Right lobe of liver (tissue), 6 donors: ENCODE measurements around the gene HTR7. TPM values are rescaled to one million over a fixed set of nuclear protein-coding genes. Genes with fewer than 3 reads are reported as not detected.

Experiments
- ATAC-seq, 4 donors: fragments of 200-7000 bp; cut with Tn5 transposase; one replicate each; pipeline ENCODE4 v1.9.1; 2020; ENCODE audit warnings: mild to moderate bottlenecking in 4 of 4, moderate library complexity in 4 of 4
- DNase-seq, 3 donors: peaks; one replicate each; pipeline ENCODE4 v3.0.0-alpha.2; 2020
- H3K27ac ChIP-seq, 3 donors: fragments of 200-600 bp; one replicate each; pipeline ENCODE4 v1.8.0; 2022
- H3K27me3 ChIP-seq, 2 donors: fragments of 200-600 bp; one replicate each; pipeline ENCODE4 v1.8.0; 2022
- H3K36me3 ChIP-seq, 4 donors: fragments of 200-600 bp; sonication (generic) in 1 of 4; one replicate each; pipeline versions ENCODE4 v1.5.1 to v1.8.0; 2017 to 2022; ENCODE audit warnings: control low read depth in 1 of 4
- H3K4me1 ChIP-seq, 4 donors: fragments of 200-600 bp; sonication (generic) in 1 of 4; one replicate each; pipeline versions ENCODE4 v1.5.1 to v1.8.0; 2017 to 2022; ENCODE audit warnings: control low read depth in 1 of 4
- H3K4me3 ChIP-seq, 3 donors: fragments of 200-600 bp; one replicate each; pipeline ENCODE4 v1.8.0; 2022
- H3K9me3 ChIP-seq, 4 donors: fragments of 200-600 bp; sonication (generic) in 1 of 4; one replicate each; pipeline versions ENCODE4 v1.5.1 to v1.8.0; 2017 to 2022; ENCODE audit warnings: control low read depth in 1 of 4
- POLR2A ChIP-seq: fragments of 450-650 bp; IDR thresholded peaks from one replicate; pipeline ENCODE4 v1.6.1; 2017; ENCODE audit warnings: antibody characterized with exemption, mild to moderate bottlenecking
- WGBS: methylation state at CpG from one replicate; pipeline ENCODE4 v1.1.6; 2018; ENCODE audit warnings: low coverage, low lambda C conversion rate; ENCODE audit not compliant: insufficient coverage; ENCODE audit errors: missing lambda C conversion rate; 5-methylcytosine and 5-hydroxymethylcytosine counted together
- intact Hi-C, 2 donors: fragments of 100-400 bp; cut with DNase I; formaldehyde crosslinking; loops; one replicate each; pipeline versions ENCODE4 v1.11.2 to v1.14.1; 2022
- total RNA-seq, 6 experiments: library from RNA; depleted of rRNA in 2 of 6; stranded (reverse); fragments of >200 nt in 2 of 6; fragmentation: NEBNext Ultra II Directional in 3 of 6; extraction: Animal tissue kit (Norgen Biotek cat#: 25700) in 3 of 6; gene quantifications; one replicate each; pipeline versions ENCODE4 v1.1.0 to v1.2.4, GENCODE V29; 2016 to 2023
- TF ChIP-seq, protein P1 (sequence below), 4 donors: fragments of 200-600 bp in 3 of 4; fragments of 450-650 bp in 1 of 4; IDR thresholded peaks; one replicate each; pipeline versions ENCODE4 v1.5.1 to v1.8.0; 2016 to 2022; ENCODE audit warnings: antibody characterized with exemption in 4 of 4, mild to moderate bottlenecking in 2 of 4
- donor health status: DM: no; HTN: yes; CAD: no.
- donor health status: DM: no; HTN: no; CAD: no.
- donor health status: DM: no; HTN: no; CAD: no.
- donor health status: DM: no; HTN: yes; CAD: no.
- donor health status: DM: no; HTN: yes; CAD: no.

Gene HTR7
- total RNA-seq, 6 experiments from 2014 or later = 0.07 to 0.43 (median 0.19) TPM; not detected in 1

DNA sequence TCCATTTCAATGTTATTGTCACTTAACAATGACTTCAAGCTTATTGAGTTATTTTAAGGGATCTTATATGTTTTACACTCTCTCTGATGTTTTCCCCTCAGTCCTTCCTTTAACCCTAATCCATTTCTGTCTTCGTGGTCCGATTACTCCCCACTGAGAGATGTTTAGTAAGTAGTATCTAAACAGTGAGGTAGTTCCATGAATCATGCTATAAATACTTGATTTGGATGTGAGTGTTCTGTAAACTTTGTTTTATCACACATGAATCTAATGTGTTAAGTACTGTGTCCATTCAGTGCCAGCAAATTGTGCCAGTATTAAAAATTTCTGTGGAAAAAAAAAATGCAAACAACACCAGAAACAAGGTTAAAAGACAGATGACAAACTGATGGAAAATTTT, 32.5 kb upstream of the HTR7 start:
- Histone ChIP-seq H3K27ac (no peak overlapping the region), H3K9me3 (no peaks in the 10 kb centered on the region), H3K27me3 (no peaks in the 10 kb centered on the region), H3K4me1 (peaks cover 0 to 15% (median 3%) of the 10 kb centered on the region in 4 donors), H3K4me3 (no peak overlapping the region), H3K36me3 (peaks cover 0 to 17% (median 1%) of the 10 kb centered on the region in 4 donors)
- no peak for DNase-seq
- no peak for ATAC-seq
- intact Hi-C loops = no loop called here
- TF ChIP-seq, protein P1, sequence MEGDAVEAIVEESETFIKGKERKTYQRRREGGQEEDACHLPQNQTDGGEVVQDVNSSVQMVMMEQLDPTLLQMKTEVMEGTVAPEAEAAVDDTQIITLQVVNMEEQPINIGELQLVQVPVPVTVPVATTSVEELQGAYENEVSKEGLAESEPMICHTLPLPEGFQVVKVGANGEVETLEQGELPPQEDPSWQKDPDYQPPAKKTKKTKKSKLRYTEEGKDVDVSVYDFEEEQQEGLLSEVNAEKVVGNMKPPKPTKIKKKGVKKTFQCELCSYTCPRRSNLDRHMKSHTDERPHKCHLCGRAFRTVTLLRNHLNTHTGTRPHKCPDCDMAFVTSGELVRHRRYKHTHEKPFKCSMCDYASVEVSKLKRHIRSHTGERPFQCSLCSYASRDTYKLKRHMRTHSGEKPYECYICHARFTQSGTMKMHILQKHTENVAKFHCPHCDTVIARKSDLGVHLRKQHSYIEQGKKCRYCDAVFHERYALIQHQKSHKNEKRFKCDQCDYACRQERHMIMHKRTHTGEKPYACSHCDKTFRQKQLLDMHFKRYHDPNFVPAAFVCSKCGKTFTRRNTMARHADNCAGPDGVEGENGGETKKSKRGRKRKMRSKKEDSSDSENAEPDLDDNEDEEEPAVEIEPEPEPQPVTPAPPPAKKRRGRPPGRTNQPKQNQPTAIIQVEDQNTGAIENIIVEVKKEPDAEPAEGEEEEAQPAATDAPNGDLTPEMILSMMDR (IDR thresholded peaks at IDR 0.05) = no peak
- no peak for TF ChIP-seq POLR2A
- WGBS = 88% methylated on average over 2 of the region's 2 CpGs

DNA sequence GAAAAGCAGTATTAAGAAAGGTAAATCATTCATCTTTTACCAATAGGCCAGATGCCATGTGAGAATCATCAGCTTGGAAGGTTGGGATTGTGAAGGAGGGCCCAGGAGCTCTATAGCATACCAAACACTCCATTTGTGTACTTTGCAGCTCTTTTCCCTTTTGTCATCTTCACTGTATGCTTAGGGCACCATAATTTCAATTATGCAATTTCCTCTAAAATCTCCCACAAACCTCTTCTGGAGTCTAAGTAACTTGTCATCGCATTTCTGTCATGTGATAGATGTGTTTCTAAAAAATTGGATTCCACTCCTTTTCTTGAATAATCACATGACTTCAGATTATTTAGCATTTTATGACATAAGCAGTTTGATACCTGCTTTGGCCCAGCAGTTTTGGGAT, 31.8 kb upstream of the HTR7 start:
- WGBS = 82% methylated on average over 1 of the region's 1 CpG
- H3K4me1 ChIP-seq = peaks cover 0 to 15% (median 7%) of the 10 kb centered on the region in 4 donors
- H3K27ac ChIP-seq = no peak overlapping the region
- ATAC-seq (no peak), DNase-seq (no peak)
- H3K4me3 ChIP-seq = no peak overlapping the region
- H3K36me3 ChIP-seq = peaks cover 0 to 17% (median 1%) of the 10 kb centered on the region in 4 donors
- no peaks in the 10 kb centered on the region for H3K9me3 ChIP-seq
- no peak for TF ChIP-seq POLR2A
- TF ChIP-seq, protein P1 (IDR thresholded peaks at IDR 0.05) = no peak
- no peaks in the 10 kb centered on the region for H3K27me3 ChIP-seq
- intact Hi-C loops = no loop called here

DNA sequence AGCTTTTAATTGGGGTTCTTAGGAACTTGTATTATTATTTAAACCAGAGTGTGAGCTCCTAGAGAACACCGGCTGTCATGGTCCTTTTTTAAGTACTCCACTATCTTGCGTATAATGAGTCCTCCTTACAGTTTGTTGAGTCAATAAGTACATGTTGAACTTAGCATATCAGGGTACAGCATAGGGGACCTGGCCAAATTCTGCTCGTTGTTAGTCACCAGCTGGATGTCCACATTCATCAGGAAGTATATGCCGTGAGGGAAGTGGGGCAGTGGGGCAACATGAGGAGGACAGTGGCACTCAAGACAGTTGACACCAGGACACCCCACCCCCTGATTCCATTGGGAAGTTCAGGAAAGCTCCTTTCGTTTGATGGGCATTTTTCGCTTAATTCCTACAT, 30.5 kb upstream of the HTR7 start:
- intact Hi-C loops = no loop called here
- DNase-seq (peak in 1 of 3 donors; percentile 25), ATAC-seq (peak in 2 of 4 donors; percentile 18 to 67)
- H3K27me3 ChIP-seq = no peaks in the 10 kb centered on the region
- H3K27ac ChIP-seq = peak overlapping the region in 1 of 3 donors; percentile 35
- H3K4me1 ChIP-seq = peaks cover 0 to 24% (median 10%) of the 10 kb centered on the region in 4 donors
- H3K36me3 ChIP-seq = peaks cover 0 to 17% (median 1%) of the 10 kb centered on the region in 4 donors
- H3K9me3 ChIP-seq = no peaks in the 10 kb centered on the region
- no peak for TF ChIP-seq POLR2A
- TF ChIP-seq, protein P1 (IDR thresholded peaks at IDR 0.05) = no peak
- no peak overlapping the region for H3K4me3 ChIP-seq
- WGBS = 70% methylated on average over 6 of the region's 6 CpGs

DNA sequence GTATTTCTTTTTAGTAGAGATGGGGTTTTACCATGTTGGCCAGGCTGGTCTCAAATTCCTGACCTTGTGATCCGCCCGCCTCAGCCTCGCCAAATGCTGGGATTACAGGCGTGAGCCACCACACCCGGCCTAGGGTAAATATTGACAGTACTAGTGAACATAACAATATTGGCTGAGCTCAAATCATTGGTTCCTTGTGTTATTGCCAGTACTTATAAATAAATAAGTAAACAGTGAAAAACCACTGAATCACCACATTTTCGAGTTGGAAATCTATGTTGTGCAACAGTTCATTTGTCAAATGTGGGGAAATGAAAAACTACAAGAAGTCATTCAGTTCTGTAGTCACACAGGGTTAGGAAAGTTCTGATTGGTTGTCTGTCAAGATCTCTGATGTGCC, 29.7 kb upstream of the HTR7 start:
- Histone ChIP-seq H3K4me1 (peaks cover 0 to 28% (median 11%) of the 10 kb centered on the region in 4 donors), H3K27ac (peak overlapping the region; percentile 35 to 44 (median 43)), H3K36me3 (peaks cover 0 to 15% (median 1%) of the 10 kb centered on the region in 4 donors), H3K9me3 (no peaks in the 10 kb centered on the region), H3K4me3 (no peak overlapping the region), H3K27me3 (no peaks in the 10 kb centered on the region)
- intact Hi-C loops = no loop called here
- ATAC-seq (peak; percentile 93 to 98 (median 95)), DNase-seq (peak; percentile 75 to 79 (median 78))
- 41% methylated on average over 6 of the region's 6 CpGs for WGBS
- no peak for TF ChIP-seq POLR2A
- TF ChIP-seq, protein P1 (IDR thresholded peaks at IDR 0.05) = no peak
